PC-3 (cell line): Measurements from ENCODE around the gene CDH6. TPM values are rescaled to one million over a fixed set of nuclear protein-coding genes. Genes with fewer than 3 reads are reported as not detected.

ENCODE experiments used
- ATAC-seq: fragments of 200-7000 bp; cut with Tn5 transposase; 2 replicates; pipeline ENCODE4 v1.9.1; 2020; ENCODE audit warnings: mild to moderate bottlenecking, moderate library complexity
- BruUV-seq: library from RNA; stranded (reverse); fragments of 400-500 nt; replicated peaks from 2 replicates; lab custom pipeline; 2021; lab: Mats Ljungman, UMichigan
- CTCF ChIA-PET: fragments of 300-600 bp; sonication (Branson Sonifier 250); formaldehyde crosslinking; loops from one replicate; lab custom pipeline; 2022; ENCODE audit warnings: antibody characterized with exemption; lab: Charles Lee
- POLR2A ChIA-PET: fragments of 300-600 bp; sonication (Branson Sonifier 250); formaldehyde crosslinking; loops from one replicate; lab custom pipeline; 2022; ENCODE audit warnings: antibody characterized with exemption; ENCODE audit not compliant: unreplicated experiment; lab: Charles Lee
- DNase-seq: peaks from one replicate; pipeline ENCODE4 v3.0.0-alpha.2; 2015
- H2AFZ ChIP-seq: fragments of 300-600 bp; sonication (generic); 2 replicates; pipeline ENCODE4 v1.6.0; 2016; ENCODE audit warnings: antibody characterized with exemption, low read length
- H3F3A ChIP-seq: fragments of 300-600 bp; sonication (generic); one replicate; pipeline ENCODE4 v1.6.0; 2017; ENCODE audit warnings: antibody characterized with exemption, low read length, control low read depth, mild to moderate bottlenecking; ENCODE audit not compliant: unreplicated experiment
- H3K27ac ChIP-seq: fragments of 300-600 bp; sonication (generic); 2 replicates; pipeline ENCODE4 v1.5.1; 2016; ENCODE audit warnings: mild to moderate bottlenecking, low read length
- H3K27me3 ChIP-seq: fragments of 300-600 bp; sonication (generic); 2 replicates; pipeline ENCODE4 v1.6.1; 2016; ENCODE audit warnings: low read length, mixed read lengths
- H3K36me3 ChIP-seq: fragments of 300-600 bp; sonication (generic); 2 replicates; pipeline ENCODE4 v1.6.1; 2016; ENCODE audit warnings: low read depth, mixed run types, low read length, mixed read lengths
- H3K4me1 ChIP-seq: fragments of 300-600 bp; sonication (generic); 2 replicates; pipeline ENCODE4 v1.5.1; 2016; ENCODE audit warnings: low read length; ENCODE audit not compliant: insufficient read depth
- H3K4me2 ChIP-seq: fragments of 300-600 bp; sonication (generic); 2 replicates; pipeline ENCODE4 v1.6.0; 2016; ENCODE audit warnings: low read length
- H3K4me3 ChIP-seq: fragments of 300-600 bp; sonication (generic); 2 replicates; pipeline ENCODE4 v1.5.1; 2016; ENCODE audit warnings: mild to moderate bottlenecking, low read length, mixed read lengths
- H3K79me2 ChIP-seq: fragments of 300-600 bp; sonication (generic); 2 replicates; pipeline ENCODE4 v1.6.1; 2017; ENCODE audit warnings: low read length, mixed read lengths
- H3K9ac ChIP-seq: fragments of 300-600 bp; sonication (generic); 2 replicates; pipeline ENCODE4 v1.6.0; 2016; ENCODE audit warnings: mild to moderate bottlenecking, low read length
- H3K9me2 ChIP-seq: fragments of 300-600 bp; sonication (generic); replicated peaks from 2 replicates; pipeline ENCODE4 v1.6.1; 2016; ENCODE audit warnings: mixed run types, low read length, mixed read lengths
- H3K9me3 ChIP-seq: fragments of 300-600 bp; sonication (generic); 2 replicates; pipeline ENCODE4 v1.6.1; 2016; ENCODE audit warnings: low read length, mixed read lengths
- H4K20me1 ChIP-seq: fragments of 300-600 bp; sonication (generic); 2 replicates; pipeline ENCODE4 v1.6.1; 2016; ENCODE audit warnings: low read length, mixed read lengths
- EZH2 ChIP-seq: fragments of 300-600 bp; sonication (generic); IDR thresholded peaks from one replicate; pipeline ENCODE4 v1.6.1; 2017; ENCODE audit warnings: antibody characterized with exemption, mild to moderate bottlenecking, low read length; ENCODE audit not compliant: unreplicated experiment
- EZH2phosphoT487 ChIP-seq: fragments of 300-600 bp; sonication (generic); IDR thresholded peaks from 2 replicates; pipeline ENCODE4 v1.6.1; 2018; ENCODE audit warnings: mild to moderate bottlenecking, antibody characterized with exemption, low read length, borderline replicate concordance
- intact Hi-C: fragments of 100-400 bp; cut with micrococcal nuclease; formaldehyde crosslinking; loops from 2 replicates; pipeline ENCODE4 v1.9.0; 2023
- total RNA-seq: library from RNA; depleted of rRNA; stranded (reverse); fragments of >200 nt; gene quantifications from 2 replicates; pipeline ENCODE4 v1.2.3, GENCODE V29; 2014
- TF ChIP-seq, protein P1 (sequence below): fragments of 300-600 bp; sonication (generic); conservative IDR thresholded peaks from 2 replicates; pipeline ENCODE4 v1.5.1; 2017; ENCODE audit warnings: antibody characterized with exemption, low read depth, mild to moderate bottlenecking, low read length

CDH6 gene
- total RNA-seq, 1 experiment from 2014 or later = 1.9 TPM

GRCh38 chr5:31165729-31166128 lies 27.8 kb upstream of the CDH6 start:
- Histone ChIP-seq H3K9me3 (no peaks in the 10 kb centered on the region), H3K9ac (no peak overlapping the region), H3K9me2 (no peaks in the 10 kb centered on the region), H3K36me3 (no peaks in the 10 kb centered on the region), H2AFZ (no peak overlapping the region), H3K4me3 (no peak overlapping the region), H3F3A (no peaks in the 10 kb centered on the region), H3K4me2 (no peak overlapping the region), H4K20me1 (no peaks in the 10 kb centered on the region), H3K27ac (no peak overlapping the region), H3K27me3 (no peaks in the 10 kb centered on the region), H3K4me1 (no peaks in the 10 kb centered on the region), H3K79me2 (no peaks in the 10 kb centered on the region)
- no TSS peak for BruUV-seq
- CTCF ChIA-PET = no interaction called here
- TF ChIP-seq, protein P1, sequence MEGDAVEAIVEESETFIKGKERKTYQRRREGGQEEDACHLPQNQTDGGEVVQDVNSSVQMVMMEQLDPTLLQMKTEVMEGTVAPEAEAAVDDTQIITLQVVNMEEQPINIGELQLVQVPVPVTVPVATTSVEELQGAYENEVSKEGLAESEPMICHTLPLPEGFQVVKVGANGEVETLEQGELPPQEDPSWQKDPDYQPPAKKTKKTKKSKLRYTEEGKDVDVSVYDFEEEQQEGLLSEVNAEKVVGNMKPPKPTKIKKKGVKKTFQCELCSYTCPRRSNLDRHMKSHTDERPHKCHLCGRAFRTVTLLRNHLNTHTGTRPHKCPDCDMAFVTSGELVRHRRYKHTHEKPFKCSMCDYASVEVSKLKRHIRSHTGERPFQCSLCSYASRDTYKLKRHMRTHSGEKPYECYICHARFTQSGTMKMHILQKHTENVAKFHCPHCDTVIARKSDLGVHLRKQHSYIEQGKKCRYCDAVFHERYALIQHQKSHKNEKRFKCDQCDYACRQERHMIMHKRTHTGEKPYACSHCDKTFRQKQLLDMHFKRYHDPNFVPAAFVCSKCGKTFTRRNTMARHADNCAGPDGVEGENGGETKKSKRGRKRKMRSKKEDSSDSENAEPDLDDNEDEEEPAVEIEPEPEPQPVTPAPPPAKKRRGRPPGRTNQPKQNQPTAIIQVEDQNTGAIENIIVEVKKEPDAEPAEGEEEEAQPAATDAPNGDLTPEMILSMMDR = no peak
- no peak for TF ChIP-seq EZH2phosphoT487
- TF ChIP-seq EZH2 = no peak
- DNase-seq (no peak), ATAC-seq (no peak)
- POLR2A ChIA-PET = no interaction called here
- intact Hi-C loops = no loop called here

DNA sequence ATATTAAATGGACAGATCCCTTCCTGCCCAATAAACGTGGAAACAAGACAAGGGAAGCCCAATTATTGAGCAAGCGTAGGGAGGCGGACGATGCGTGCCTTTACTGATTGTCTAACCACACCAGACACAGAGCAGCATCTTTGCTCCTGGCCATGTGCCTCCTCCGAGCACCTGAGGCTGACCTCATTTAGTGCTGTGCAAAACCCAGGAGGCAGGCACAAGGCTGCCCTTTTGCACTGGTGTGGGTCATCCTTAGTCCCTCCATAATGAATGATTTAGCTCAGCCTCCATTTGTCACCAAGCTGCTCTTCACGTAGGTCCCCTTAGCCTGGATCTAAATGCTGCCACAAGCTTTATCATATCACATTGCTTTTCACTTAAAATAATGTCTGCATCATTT lies 24.1 kb upstream of the CDH6 start:
- no peaks in the 10 kb centered on the region for H3K9me2 ChIP-seq
- intact Hi-C loops = no loop called here
- H3K4me3 ChIP-seq = no peak overlapping the region
- no peak for TF ChIP-seq EZH2phosphoT487
- TF ChIP-seq, protein P1 = no peak
- TF ChIP-seq EZH2 = no peak
- H4K20me1 ChIP-seq = no peaks in the 10 kb centered on the region
- no peak overlapping the region for H2AFZ ChIP-seq
- no peak overlapping the region for H3K4me2 ChIP-seq
- no peak overlapping the region for H3K9ac ChIP-seq
- ATAC-seq (no peak), DNase-seq (no peak)
- POLR2A ChIA-PET = no interaction called here
- H3K4me1 ChIP-seq = no peaks in the 10 kb centered on the region
- CTCF ChIA-PET = no interaction called here
- no peaks in the 10 kb centered on the region for H3K9me3 ChIP-seq
- H3K27ac ChIP-seq = no peak overlapping the region
- no peaks in the 10 kb centered on the region for H3K36me3 ChIP-seq
- H3F3A ChIP-seq = no peaks in the 10 kb centered on the region
- no peaks in the 10 kb centered on the region for H3K79me2 ChIP-seq
- no peaks in the 10 kb centered on the region for H3K27me3 ChIP-seq
- BruUV-seq = no TSS peak

DNA sequence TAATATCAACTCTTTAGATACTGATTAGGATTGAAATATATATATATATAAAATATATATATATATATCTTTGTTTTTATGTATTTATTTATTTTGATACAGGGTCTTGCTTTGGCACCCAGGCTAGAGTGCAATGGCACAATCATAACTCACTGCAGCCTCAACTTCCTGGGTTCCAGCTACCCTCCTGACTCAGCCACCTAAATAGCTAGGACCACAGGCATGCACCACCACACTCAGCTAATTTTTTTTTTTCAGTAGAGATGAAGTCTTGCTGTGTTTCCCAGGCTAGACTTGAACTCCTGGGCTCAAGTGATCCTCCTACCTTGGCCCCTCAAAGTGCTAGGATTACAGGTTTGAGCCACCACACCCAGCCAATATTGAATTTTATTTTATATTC lies 20.6 kb upstream of the CDH6 start:
- Histone ChIP-seq H3K4me2 (no peak overlapping the region), H3K27me3 (no peaks in the 10 kb centered on the region), H3K9me2 (no peaks in the 10 kb centered on the region), H3K27ac (no peak overlapping the region), H3K36me3 (no peaks in the 10 kb centered on the region), H3K79me2 (no peaks in the 10 kb centered on the region), H3K4me3 (no peak overlapping the region), H2AFZ (no peak overlapping the region), H3K4me1 (no peaks in the 10 kb centered on the region), H3K9ac (no peak overlapping the region), H3F3A (no peaks in the 10 kb centered on the region), H3K9me3 (no peaks in the 10 kb centered on the region), H4K20me1 (no peaks in the 10 kb centered on the region)
- ChIA-PET POLR2A (no interaction called here), CTCF (no interaction called here)
- BruUV-seq = no TSS peak
- TF ChIP-seq EZH2phosphoT487 (no peak), EZH2 (no peak)
- TF ChIP-seq, protein P1 = no peak
- no peak for DNase-seq
- ATAC-seq = no peak
- intact Hi-C loops = no loop called here
